Astrocyte of the cerebellum (primary cell): ENCODE measurements around the gene SOCS1.

Source experiments
- DNase-seq: peaks from one replicate; pipeline ENCODE4 v3.0.0-alpha.2; 2011; ENCODE audit warnings: low read depth
- H3K4me3 ChIP-seq: 2 replicates; pipeline ENCODE4 v1.5.1; 2011; ENCODE audit warnings: mild to moderate bottlenecking, low read depth, low read length, moderate library complexity
- CTCF ChIP-seq: IDR thresholded peaks from 2 replicates; pipeline ENCODE4 v1.5.1; 2012; ENCODE audit warnings: low read length, low read depth, moderate library complexity, mild to moderate bottlenecking; ENCODE audit errors: missing control alignments
- in situ Hi-C: cut with HindIII; loops from 2 replicates; pipeline ENCODE4 v1.10.0; 2017; ENCODE audit warnings: low sequenced_read_pairs

The SOCS1 gene

DNA sequence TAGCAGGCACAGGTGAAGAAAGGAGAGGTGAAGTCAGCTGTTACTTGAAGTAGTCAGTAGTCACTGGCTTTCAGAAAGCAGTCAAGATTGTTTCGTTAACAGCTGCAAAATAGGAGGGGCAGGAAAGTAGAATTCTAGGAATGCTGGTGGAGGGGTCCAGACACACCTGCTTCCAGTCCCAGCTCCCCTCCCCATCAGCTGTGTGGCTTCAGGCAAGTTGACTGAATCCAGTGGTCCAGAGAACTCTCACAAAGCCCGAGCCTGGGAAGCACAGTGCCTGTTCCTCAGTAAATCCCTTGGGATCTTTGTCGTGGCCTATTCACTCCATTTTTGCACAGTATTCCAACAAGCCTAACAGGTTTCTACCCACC, 4.6 kb upstream of the SOCS1 start:
- in situ Hi-C loops: no loop called here
- DNase-seq: no peak
- no peak overlapping the region for H3K4me3 ChIP-seq
- no peak for TF ChIP-seq CTCF

- no peak overlapping the region for H3K4me3 ChIP-seq
- in situ Hi-C loops: no loop called here
- DNase-seq: no peak
- no peak for TF ChIP-seq CTCF
Measured at GRCh38 chr16:11259655-11260595, 3.9 kb upstream of the SOCS1 start.

DNA sequence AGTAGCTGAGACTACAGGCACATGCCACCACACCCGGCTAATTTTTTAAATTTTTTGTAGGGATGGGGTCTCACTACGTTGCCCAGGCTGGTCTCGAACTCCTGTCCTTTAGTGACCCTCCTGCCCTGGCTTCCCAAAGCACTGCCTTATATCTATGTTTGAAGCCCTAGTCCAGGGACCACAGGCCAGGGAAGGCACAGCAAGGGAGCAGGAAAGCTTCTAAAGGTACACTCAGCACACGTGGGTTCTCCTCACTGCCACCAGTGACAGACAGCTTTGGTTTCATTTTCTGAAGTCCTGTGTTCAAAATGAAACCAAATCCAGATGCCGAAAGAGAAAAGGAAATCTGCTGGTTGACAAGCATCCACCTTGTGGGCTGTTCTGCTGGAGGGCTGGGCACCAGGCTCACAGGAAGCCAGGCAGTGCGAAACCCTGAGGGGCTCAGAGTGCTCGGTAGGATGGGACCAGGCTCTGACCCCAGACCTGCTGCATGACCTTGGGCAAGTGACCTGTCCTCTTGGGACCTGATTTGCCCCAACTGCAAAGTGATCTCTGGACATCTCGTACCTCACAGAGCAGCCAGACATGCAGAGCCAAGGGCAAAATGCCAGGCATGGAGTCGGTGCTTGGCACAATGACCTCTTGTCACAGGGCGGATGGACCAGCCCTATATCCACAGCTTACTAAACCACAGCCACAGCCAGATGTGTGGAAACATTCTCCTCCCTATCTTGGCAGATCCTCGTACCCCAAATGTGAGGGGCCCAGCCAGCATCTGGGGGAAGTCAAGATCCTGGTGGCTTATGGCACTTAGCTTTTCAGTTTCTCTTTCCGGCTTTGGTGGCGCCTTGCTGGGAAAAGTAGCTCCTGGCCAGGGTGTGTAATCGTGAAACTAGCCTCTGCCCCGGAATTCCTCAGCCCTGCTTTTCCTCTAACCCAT, 2.8 kb upstream of the SOCS1 start:
- no peak for DNase-seq
- no peak overlapping the region for H3K4me3 ChIP-seq
- in situ Hi-C loops: no loop called here
- TF ChIP-seq CTCF: no peak

DNA sequence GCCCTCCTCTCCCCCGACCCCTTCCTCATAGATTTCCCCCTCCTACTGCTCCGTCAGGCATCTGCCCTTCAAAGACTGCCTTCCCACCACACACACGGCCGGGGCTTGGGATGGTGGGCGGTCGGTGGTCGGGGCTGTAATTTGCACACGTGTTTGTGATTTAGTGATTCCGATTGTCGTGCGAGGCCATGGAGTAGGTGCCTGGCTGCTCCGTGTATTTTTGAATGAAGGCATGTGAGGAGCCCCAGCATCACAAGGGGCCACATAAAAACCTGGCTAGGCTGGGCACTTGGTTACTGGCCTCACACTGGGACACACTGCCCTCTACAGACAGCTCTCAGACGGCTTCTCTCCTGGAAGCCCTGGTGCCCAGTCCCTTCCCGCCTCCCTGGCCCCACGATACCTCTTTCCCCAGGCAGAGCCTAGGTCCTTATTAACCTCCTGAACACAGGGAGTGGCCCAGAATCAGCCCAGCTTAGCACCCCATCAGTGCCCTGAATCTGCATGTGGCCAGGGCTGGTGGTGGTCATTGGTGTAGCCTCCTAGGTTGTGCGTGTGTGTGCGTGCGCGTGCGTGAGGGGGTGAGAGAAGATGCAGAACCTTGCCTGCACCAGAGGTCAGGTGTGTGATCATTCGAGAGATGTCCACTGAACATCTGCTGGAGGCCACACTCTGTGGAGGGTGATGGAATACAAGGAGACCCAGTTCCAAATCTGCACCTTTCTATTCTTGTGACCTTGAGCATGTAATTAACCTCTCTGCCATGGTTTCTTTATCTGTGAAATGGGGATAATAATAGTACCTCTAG, 1.3 kb upstream of the SOCS1 start:
- DNase-seq: peak; percentile 59
- H3K4me3 ChIP-seq: peak overlapping the region; percentile 74
- in situ Hi-C loops: no loop called here
- peak; percentile 88 for TF ChIP-seq CTCF

GRCh38 chr16:11256661-11257130, 692 bp upstream of the SOCS1 start:
- no peak for DNase-seq
- in situ Hi-C loops: no loop called here
- H3K4me3 ChIP-seq: peak overlapping the region; percentile 74
- TF ChIP-seq CTCF: no peak
